ENCODE results near the gene STX7.

Gene STX7

GRCh38 chr6:132511831-132512220 is 1.1 kb downstream of the STX7 start:
- TF ChIP-seq CTCF (IDR thresholded peaks at IDR 0.05; ENCODE audit: low read depth, low read length), result no peak
- Histone ChIP-seq H3K4me1 (no peaks in the 10 kb centered on the region), H3K27me3 (peaks cover 31% of the 10 kb centered on the region), H3K9me3 (no peaks in the 10 kb centered on the region), H3K36me3 (no peaks in the 10 kb centered on the region), H3K4me3 (ENCODE audit: low read depth, low read length) (no peak overlapping the region)
- no peak for DNase-seq

GRCh38 chr6:132511210-132511830 is 1.6 kb downstream of the STX7 start:
- Histone ChIP-seq H3K36me3 (no peaks in the 10 kb centered on the region), H3K9me3 (no peaks in the 10 kb centered on the region), H3K4me3 (ENCODE audit: low read depth, low read length) (no peak overlapping the region), H3K4me1 (no peaks in the 10 kb centered on the region), H3K27me3 (peaks cover 27% of the 10 kb centered on the region)
- DNase-seq, result no peak
- no peak for TF ChIP-seq CTCF (IDR thresholded peaks at IDR 0.05; ENCODE audit: low read depth, low read length)

- Histone ChIP-seq H3K27me3 (no peaks in the 10 kb centered on the region), H3K9me3 (no peaks in the 10 kb centered on the region), H3K4me1 (no peaks in the 10 kb centered on the region), H3K36me3 (no peaks in the 10 kb centered on the region), H3K4me3 (ENCODE audit: low read depth, low read length) (no peak overlapping the region)
- DNase-seq, result no peak
- TF ChIP-seq CTCF (IDR thresholded peaks at IDR 0.05; ENCODE audit: low read depth, low read length), result no peak
Measured at GRCh38 chr6:132506869-132507808, 5.8 kb downstream of the STX7 start.

GRCh38 chr6:132506461-132506860 is 6.5 kb downstream of the STX7 start:
- Histone ChIP-seq H3K4me1 (no peaks in the 10 kb centered on the region), H3K27me3 (no peaks in the 10 kb centered on the region), H3K4me3 (ENCODE audit: low read depth, low read length) (no peak overlapping the region), H3K9me3 (no peaks in the 10 kb centered on the region), H3K36me3 (no peaks in the 10 kb centered on the region)
- no peak for TF ChIP-seq CTCF (IDR thresholded peaks at IDR 0.05; ENCODE audit: low read depth, low read length)
- no peak for DNase-seq

GRCh38 chr6:132505158-132505557 is 7.8 kb downstream of the STX7 start:
- TF ChIP-seq CTCF (IDR thresholded peaks at IDR 0.05; ENCODE audit: low read depth, low read length), result no peak
- Histone ChIP-seq H3K36me3 (no peaks in the 10 kb centered on the region), H3K27me3 (no peaks in the 10 kb centered on the region), H3K4me1 (no peaks in the 10 kb centered on the region), H3K9me3 (no peaks in the 10 kb centered on the region), H3K4me3 (ENCODE audit: low read depth, low read length) (no peak overlapping the region)
- DNase-seq, result no peak

GRCh38 chr6:132504757-132505156 is 8.2 kb downstream of the STX7 start:
- Histone ChIP-seq H3K4me3 (ENCODE audit: low read depth, low read length) (no peak overlapping the region), H3K36me3 (no peaks in the 10 kb centered on the region), H3K27me3 (no peaks in the 10 kb centered on the region), H3K4me1 (no peaks in the 10 kb centered on the region), H3K9me3 (no peaks in the 10 kb centered on the region)
- DNase-seq, result no peak
- no peak for TF ChIP-seq CTCF (IDR thresholded peaks at IDR 0.05; ENCODE audit: low read depth, low read length)
